OCI-LY1 (cell line): ENCODE data around the gene TRIM2.

Source experiments
- EZH2 ChIP-seq: fragments of 200-600 bp; sonication (generic), shearing (Covaris generic); IDR thresholded peaks from 2 replicates; pipeline ENCODE4 v1.8.0; 2017; ENCODE audit warnings: borderline replicate concordance, mixed run types, mild to moderate bottlenecking, antibody characterized with exemption, low read length, moderate library complexity, mixed read lengths
- TF ChIP-seq, protein P1 (sequence below): fragments of 200-600 bp; sonication (generic), shearing (Covaris generic); IDR thresholded peaks from 2 replicates; pipeline ENCODE4 v1.5.1; 2017; ENCODE audit warnings: mild to moderate bottlenecking, antibody characterized with exemption, low read length, moderate library complexity, mixed read lengths

- TF ChIP-seq, protein P1, sequence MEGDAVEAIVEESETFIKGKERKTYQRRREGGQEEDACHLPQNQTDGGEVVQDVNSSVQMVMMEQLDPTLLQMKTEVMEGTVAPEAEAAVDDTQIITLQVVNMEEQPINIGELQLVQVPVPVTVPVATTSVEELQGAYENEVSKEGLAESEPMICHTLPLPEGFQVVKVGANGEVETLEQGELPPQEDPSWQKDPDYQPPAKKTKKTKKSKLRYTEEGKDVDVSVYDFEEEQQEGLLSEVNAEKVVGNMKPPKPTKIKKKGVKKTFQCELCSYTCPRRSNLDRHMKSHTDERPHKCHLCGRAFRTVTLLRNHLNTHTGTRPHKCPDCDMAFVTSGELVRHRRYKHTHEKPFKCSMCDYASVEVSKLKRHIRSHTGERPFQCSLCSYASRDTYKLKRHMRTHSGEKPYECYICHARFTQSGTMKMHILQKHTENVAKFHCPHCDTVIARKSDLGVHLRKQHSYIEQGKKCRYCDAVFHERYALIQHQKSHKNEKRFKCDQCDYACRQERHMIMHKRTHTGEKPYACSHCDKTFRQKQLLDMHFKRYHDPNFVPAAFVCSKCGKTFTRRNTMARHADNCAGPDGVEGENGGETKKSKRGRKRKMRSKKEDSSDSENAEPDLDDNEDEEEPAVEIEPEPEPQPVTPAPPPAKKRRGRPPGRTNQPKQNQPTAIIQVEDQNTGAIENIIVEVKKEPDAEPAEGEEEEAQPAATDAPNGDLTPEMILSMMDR, result no peak
- TF ChIP-seq EZH2, result no peak
These were observed 121.3 kb downstream of the TRIM2 start for GRCh38 chr4:153325558-153325957.
